ENCODE measurements around the gene CAMTA1.

The CAMTA1 gene

DNA sequence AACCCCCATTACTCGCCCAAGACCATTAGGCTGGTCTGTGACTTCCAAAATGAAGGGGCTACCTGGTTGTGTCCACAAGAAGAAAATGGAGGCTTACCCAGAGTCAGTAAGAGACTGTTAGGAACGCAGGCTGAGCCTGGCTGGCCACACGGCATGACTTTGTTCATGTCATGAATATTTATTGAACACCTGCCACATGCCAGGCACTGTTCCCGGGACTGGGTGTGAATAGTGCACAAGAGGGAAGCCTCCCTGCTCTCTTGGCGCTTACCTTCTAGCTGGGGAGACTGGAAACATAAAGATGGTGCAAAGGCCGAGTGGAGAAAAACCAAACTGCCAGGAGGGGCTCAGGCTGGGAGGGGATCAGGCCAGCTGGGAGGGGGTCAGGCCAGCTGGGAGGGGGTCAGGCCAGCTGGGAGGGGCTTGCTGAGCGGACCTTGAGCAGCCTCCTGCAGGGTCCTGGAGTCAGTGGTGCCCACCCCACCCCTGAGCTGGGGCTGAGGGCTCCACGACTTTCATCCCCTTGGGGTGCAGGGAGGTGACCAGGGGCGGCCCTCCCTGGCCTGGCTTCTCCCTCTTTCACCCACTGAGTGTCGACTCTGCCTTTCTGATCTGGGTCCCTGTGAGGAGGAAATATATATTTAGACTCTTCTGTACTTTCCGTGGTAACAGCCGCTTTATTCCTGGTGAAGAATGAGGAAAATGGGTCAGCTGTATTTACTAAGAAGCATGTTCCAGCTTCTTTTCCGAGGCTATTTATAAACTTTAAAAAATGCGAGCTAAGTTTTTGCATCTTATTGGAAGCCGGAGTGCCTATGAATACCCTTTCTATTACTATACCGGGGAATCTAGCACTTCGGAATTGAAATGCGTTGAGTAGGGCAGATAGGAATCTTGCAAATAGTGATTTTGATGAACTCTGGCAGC is 139.0 kb downstream of the CAMTA1 start:
- H3K4me3 ChIP-seq (ENCODE audit: severe bottlenecking): no peak overlapping the region
- no peak for ATAC-seq (ENCODE audit: low read depth)

DNA sequence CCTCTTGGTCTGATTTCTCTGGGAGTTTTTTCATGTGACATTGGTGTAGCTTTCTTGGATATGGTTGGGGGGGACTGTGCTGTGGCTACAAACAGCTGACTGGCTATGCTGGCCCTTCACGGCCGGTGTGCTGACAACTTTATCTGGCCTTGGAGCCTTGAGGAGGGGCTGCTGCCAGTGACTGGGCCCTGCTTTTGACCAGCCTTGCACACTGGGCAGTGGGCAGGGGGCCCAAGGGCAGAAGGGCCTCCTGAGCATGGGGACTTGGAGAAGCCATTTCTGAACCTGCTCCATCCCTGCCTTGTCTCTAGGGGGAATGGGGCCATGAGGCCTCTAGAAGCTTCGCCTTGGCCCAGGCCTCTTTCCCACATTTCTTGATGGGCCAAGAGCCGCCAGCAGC is 139.6 kb downstream of the CAMTA1 start:
- no peak for DNase-seq (ENCODE audit: low spot score)
- H3K9me3 ChIP-seq (ENCODE audit: severe bottlenecking): no peaks in the 10 kb centered on the region
- TF ChIP-seq, protein P1, sequence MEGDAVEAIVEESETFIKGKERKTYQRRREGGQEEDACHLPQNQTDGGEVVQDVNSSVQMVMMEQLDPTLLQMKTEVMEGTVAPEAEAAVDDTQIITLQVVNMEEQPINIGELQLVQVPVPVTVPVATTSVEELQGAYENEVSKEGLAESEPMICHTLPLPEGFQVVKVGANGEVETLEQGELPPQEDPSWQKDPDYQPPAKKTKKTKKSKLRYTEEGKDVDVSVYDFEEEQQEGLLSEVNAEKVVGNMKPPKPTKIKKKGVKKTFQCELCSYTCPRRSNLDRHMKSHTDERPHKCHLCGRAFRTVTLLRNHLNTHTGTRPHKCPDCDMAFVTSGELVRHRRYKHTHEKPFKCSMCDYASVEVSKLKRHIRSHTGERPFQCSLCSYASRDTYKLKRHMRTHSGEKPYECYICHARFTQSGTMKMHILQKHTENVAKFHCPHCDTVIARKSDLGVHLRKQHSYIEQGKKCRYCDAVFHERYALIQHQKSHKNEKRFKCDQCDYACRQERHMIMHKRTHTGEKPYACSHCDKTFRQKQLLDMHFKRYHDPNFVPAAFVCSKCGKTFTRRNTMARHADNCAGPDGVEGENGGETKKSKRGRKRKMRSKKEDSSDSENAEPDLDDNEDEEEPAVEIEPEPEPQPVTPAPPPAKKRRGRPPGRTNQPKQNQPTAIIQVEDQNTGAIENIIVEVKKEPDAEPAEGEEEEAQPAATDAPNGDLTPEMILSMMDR (IDR thresholded peaks at IDR 0.05; ENCODE audit: poor library complexity, severe bottlenecking): no peak
- no peaks in the 10 kb centered on the region for H3K4me1 ChIP-seq (ENCODE audit: insufficient read depth, poor library complexity, severe bottlenecking)
- no peak for ATAC-seq (ENCODE audit: low read depth)
- no peak overlapping the region for H3K4me3 ChIP-seq (ENCODE audit: severe bottlenecking)
- H3K27me3 ChIP-seq (ENCODE audit: insufficient read depth, poor library complexity, severe bottlenecking): no peaks in the 10 kb centered on the region
- H3K27ac ChIP-seq (ENCODE audit: poor library complexity, severe bottlenecking): no peak overlapping the region
- H3K36me3 ChIP-seq (ENCODE audit: low read depth): no peaks in the 10 kb centered on the region

More for the DNA sequence above, 139.0 kb downstream of the CAMTA1 start:
- H3K27me3 ChIP-seq (ENCODE audit: insufficient read depth, poor library complexity, severe bottlenecking): no peaks in the 10 kb centered on the region
- DNase-seq (ENCODE audit: low spot score): no peak
- H3K4me1 ChIP-seq (ENCODE audit: insufficient read depth, poor library complexity, severe bottlenecking): no peaks in the 10 kb centered on the region
- no peaks in the 10 kb centered on the region for H3K9me3 ChIP-seq (ENCODE audit: severe bottlenecking)
- no peak overlapping the region for H3K27ac ChIP-seq (ENCODE audit: poor library complexity, severe bottlenecking)
- no peaks in the 10 kb centered on the region for H3K36me3 ChIP-seq (ENCODE audit: low read depth)
- TF ChIP-seq, protein P1 (IDR thresholded peaks at IDR 0.05; ENCODE audit: poor library complexity, severe bottlenecking): no peak

DNA sequence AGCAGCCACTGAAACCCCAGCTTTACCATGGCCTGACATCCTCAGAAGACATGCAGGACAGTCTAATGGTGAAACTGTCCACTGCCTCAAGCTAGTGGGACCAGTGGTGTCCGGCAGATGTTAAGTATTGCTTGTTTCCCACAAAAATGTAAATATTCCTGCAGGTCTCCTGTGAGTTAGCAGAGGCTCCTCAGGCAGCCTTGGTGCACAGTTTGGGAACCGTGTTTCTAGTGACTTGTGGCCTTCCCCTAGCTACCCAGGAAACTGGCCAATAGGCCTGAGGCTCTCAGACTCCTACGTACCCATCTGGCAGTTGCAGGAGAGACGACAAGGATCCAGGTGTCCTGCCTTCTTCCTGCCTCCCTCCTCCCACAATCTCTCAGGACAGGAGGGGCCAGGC is 142.4 kb downstream of the CAMTA1 start:
- ATAC-seq (ENCODE audit: low read depth) (no peak), DNase-seq (ENCODE audit: low spot score) (no peak)
- TF ChIP-seq, protein P1 (IDR thresholded peaks at IDR 0.05; ENCODE audit: poor library complexity, severe bottlenecking): no peak
- Histone ChIP-seq H3K4me3 (ENCODE audit: severe bottlenecking) (no peak overlapping the region), H3K9me3 (ENCODE audit: severe bottlenecking) (no peaks in the 10 kb centered on the region), H3K36me3 (ENCODE audit: low read depth) (no peaks in the 10 kb centered on the region), H3K27me3 (ENCODE audit: insufficient read depth, poor library complexity, severe bottlenecking) (no peaks in the 10 kb centered on the region), H3K27ac (ENCODE audit: poor library complexity, severe bottlenecking) (no peak overlapping the region), H3K4me1 (ENCODE audit: insufficient read depth, poor library complexity, severe bottlenecking) (no peaks in the 10 kb centered on the region)

DNA sequence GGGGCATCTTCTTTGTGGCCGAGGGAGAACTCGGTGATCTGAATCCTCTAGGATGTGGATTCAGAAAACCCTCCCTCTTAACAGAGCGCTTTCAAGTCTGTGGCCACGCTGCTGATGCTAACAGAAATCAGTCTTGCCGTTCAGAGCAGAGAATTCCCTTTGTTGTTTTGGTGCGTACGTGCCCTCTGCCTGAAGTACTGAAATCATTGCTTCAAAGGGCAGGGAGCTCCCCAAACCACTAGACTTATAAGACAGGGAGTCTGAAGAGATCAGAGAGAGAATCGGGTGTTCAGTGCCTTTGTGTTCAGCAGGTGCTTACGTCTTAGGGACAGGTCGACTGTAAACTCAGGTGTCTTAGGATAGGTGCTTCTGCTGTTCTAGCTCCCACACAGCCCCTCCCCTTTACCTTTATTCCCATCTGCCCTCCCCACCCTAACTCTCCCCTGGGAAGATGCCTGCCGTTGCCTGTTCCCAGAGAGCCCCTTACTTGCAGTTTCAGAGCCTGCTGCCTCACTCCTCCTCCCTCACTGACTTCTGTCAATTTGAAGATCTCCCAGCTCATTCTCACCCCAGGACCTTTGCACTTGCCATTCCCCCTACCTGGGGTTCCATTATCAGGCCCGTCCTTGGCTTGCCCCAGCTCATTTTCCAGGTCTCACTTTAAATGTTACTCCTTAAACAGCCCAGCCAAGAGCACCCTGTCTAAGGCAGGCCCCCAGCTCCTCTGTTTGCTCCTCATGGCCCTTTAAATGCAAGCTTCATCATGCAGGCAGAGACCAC is 143.0 kb downstream of the CAMTA1 start:
- Histone ChIP-seq H3K4me1 (ENCODE audit: insufficient read depth, poor library complexity, severe bottlenecking) (no peaks in the 10 kb centered on the region), H3K4me3 (ENCODE audit: severe bottlenecking) (no peak overlapping the region), H3K36me3 (ENCODE audit: low read depth) (no peaks in the 10 kb centered on the region), H3K27me3 (ENCODE audit: insufficient read depth, poor library complexity, severe bottlenecking) (no peaks in the 10 kb centered on the region), H3K27ac (ENCODE audit: poor library complexity, severe bottlenecking) (no peak overlapping the region), H3K9me3 (ENCODE audit: severe bottlenecking) (no peaks in the 10 kb centered on the region)
- TF ChIP-seq, protein P1 (IDR thresholded peaks at IDR 0.05; ENCODE audit: poor library complexity, severe bottlenecking): no peak
- DNase-seq (ENCODE audit: low spot score) (no peak), ATAC-seq (ENCODE audit: low read depth) (no peak)

Measured in RWPE2 (cell line).